ENCODE data around the gene TUBB3. TPM values are rescaled to one million over a fixed set of nuclear protein-coding genes. Genes with fewer than 3 reads are reported as not detected.

TUBB3 gene
- total RNA-seq, 1 donor from 2014 or later, result 2.1 TPM

- intact Hi-C loops (cut with micrococcal nuclease), result no loop called here
- Histone ChIP-seq H3K36me3 (peaks cover 88% of the 10 kb centered on the region), H3K27me3 (ENCODE audit: low read depth) (no peaks in the 10 kb centered on the region), H3K4me3 (no peak overlapping the region), H3K9me3 (replicated peaks) (no peaks in the 10 kb centered on the region), H3K27ac (replicated peaks) (no peak overlapping the region), H3K4me1 (no peaks in the 10 kb centered on the region)
- no peak for TF ChIP-seq CTCF (IDR thresholded peaks at IDR 0.05; ENCODE audit: borderline replicate concordance)
- DNase-seq, result no peak
These were observed 58.3 kb downstream of the TUBB3 start for GRCh38 chr16:89981414-89981813.

DNA sequence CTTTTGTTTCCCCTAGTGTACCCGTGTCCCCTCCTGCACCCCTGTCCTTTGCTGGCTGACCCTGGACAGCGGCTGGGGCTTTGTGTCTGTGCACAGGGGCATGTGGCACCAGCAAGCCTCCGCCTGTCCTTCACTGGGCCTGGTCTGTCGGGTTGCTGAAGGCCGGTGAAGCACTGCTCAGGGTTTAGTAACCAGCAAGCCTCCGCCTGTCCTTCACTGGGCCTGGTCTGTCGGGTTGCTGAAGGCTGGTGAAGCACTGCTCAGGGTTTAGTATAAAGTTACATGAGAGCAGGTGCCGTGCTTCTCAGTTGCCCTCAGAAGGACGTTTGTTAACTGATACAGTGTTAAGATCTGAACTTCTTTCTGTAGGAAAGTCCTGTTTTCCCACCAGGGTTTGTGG lies 59.2 kb downstream of the TUBB3 start:
- no peak for TF ChIP-seq CTCF (IDR thresholded peaks at IDR 0.05; ENCODE audit: borderline replicate concordance)
- intact Hi-C loops (cut with micrococcal nuclease), result no loop called here

GRCh38 chr16:89983536-89983935 lies 60.4 kb downstream of the TUBB3 start:
- no peak overlapping the region for H3K4me3 ChIP-seq
- H3K9me3 ChIP-seq (replicated peaks), result no peaks in the 10 kb centered on the region
- no peaks in the 10 kb centered on the region for H3K4me1 ChIP-seq
- H3K36me3 ChIP-seq, result peaks cover 89% of the 10 kb centered on the region
- intact Hi-C loops (cut with micrococcal nuclease), result no loop called here
- no peaks in the 10 kb centered on the region for H3K27me3 ChIP-seq (ENCODE audit: low read depth)
- H3K27ac ChIP-seq (replicated peaks), result no peak overlapping the region
- no peak for DNase-seq
- no peak for TF ChIP-seq CTCF (IDR thresholded peaks at IDR 0.05; ENCODE audit: borderline replicate concordance)

More for the DNA sequence above, 59.2 kb downstream of the TUBB3 start:
- Histone ChIP-seq H3K4me3 (no peak overlapping the region), H3K4me1 (no peaks in the 10 kb centered on the region), H3K36me3 (peaks cover 95% of the 10 kb centered on the region), H3K27ac (replicated peaks) (no peak overlapping the region), H3K9me3 (replicated peaks) (no peaks in the 10 kb centered on the region), H3K27me3 (ENCODE audit: low read depth) (no peaks in the 10 kb centered on the region)
- DNase-seq, result no peak

GRCh38 chr16:89984216-89984615 lies 61.1 kb downstream of the TUBB3 start:
- Histone ChIP-seq H3K4me3 (no peak overlapping the region), H3K9me3 (replicated peaks) (no peaks in the 10 kb centered on the region), H3K4me1 (no peaks in the 10 kb centered on the region), H3K36me3 (peaks cover 91% of the 10 kb centered on the region), H3K27ac (replicated peaks) (no peak overlapping the region), H3K27me3 (ENCODE audit: low read depth) (no peaks in the 10 kb centered on the region)
- no peak for TF ChIP-seq CTCF (IDR thresholded peaks at IDR 0.05; ENCODE audit: borderline replicate concordance)
- intact Hi-C loops (cut with micrococcal nuclease), result no loop called here
- DNase-seq, result no peak

- Histone ChIP-seq H3K9me3 (replicated peaks) (no peaks in the 10 kb centered on the region), H3K4me1 (no peaks in the 10 kb centered on the region), H3K27ac (replicated peaks) (no peak overlapping the region), H3K27me3 (ENCODE audit: low read depth) (no peaks in the 10 kb centered on the region), H3K36me3 (peaks cover 85% of the 10 kb centered on the region), H3K4me3 (no peak overlapping the region)
- TF ChIP-seq CTCF (IDR thresholded peaks at IDR 0.05; ENCODE audit: borderline replicate concordance), result no peak
- intact Hi-C loops (cut with micrococcal nuclease), result no loop called here
- DNase-seq, result no peak
These were observed 62.1 kb downstream of the TUBB3 start for GRCh38 chr16:89985219-89985618.

Other genes starting within 250 kb of the TUBB3 start
- gene CDK10, start 236.7 kb upstream of the TUBB3 start, total RNA-seq, result 26.7 TPM
- 2.1 TPM for gene SPATA2L, start 221.6 kb upstream of the TUBB3 start, total RNA-seq
- gene VPS9D1, start 202.4 kb upstream of the TUBB3 start, total RNA-seq, result 12.6 TPM
- gene ZNF276, start 201.8 kb upstream of the TUBB3 start, total RNA-seq, result 12.9 TPM
- 2.4 TPM for gene FANCA, start 106.7 kb upstream of the TUBB3 start, total RNA-seq
- 1.2 TPM for gene SPIRE2, start 94.9 kb upstream of the TUBB3 start, total RNA-seq
- 82.6 TPM for gene TCF25, start 49.8 kb upstream of the TUBB3 start, total RNA-seq
- 1.2 TPM for gene MC1R, start 4.5 kb upstream of the TUBB3 start, total RNA-seq
- gene DEF8, start 25.4 kb downstream of the TUBB3 start, total RNA-seq, result 44.7 TPM
- 4.6 TPM for gene DBNDD1, start 96.1 kb downstream of the TUBB3 start, total RNA-seq
- gene PRDM7, start 154.0 kb downstream of the TUBB3 start, total RNA-seq, result not detected